K562 (cell line): Measurements from ENCODE around the gene MAN1A1. TPM values are rescaled to one million over a fixed set of nuclear protein-coding genes. Genes with fewer than 3 reads are reported as not detected.

Experiments used
- ASH1L ChIP-seq: fragments of 450-650 bp; IDR thresholded peaks from 2 replicates; pipeline ENCODE4 v1.6.1; 2018; ENCODE audit warnings: borderline replicate concordance, mild to moderate bottlenecking, low read depth; ENCODE audit not compliant: partially characterized antibody
- ATF1 ChIP-seq, 2 experiments: fragments of 450-650 bp in 1 of 2; IDR thresholded peaks; 2 replicates each; pipeline ENCODE4 v1.6.1; 2016; ENCODE audit warnings: missing compliant biosample characterization in 1 of 2, missing genetic modification characterization in 1 of 2
- HIVEP1 ChIP-seq: fragments of 250-450 bp; sonication (Bioruptor Pico); IDR thresholded peaks from 2 replicates; pipeline ENCODE4 v1.4.0; 2020; ENCODE audit warnings: mild to moderate bottlenecking
- IRF2 ChIP-seq: sonication (generic); formaldehyde crosslinking; IDR thresholded peaks from 2 replicates; pipeline ENCODE4 v1.8.1; 2022; ENCODE audit warnings: mild to moderate bottlenecking, missing genetic modification reagents
- MECOM ChIP-seq: fragments of 250-450 bp; sonication (Bioruptor Pico); IDR thresholded peaks from 2 replicates; pipeline ENCODE4 v1.8.0; 2022; ENCODE audit warnings: inconsistent platforms
- MYC ChIP-seq, 2 experiments: fragments of 250-450 bp in 1 of 2; sonication (Bioruptor Pico) in 1 of 2; IDR thresholded peaks; 2 replicates each; pipeline versions ENCODE4 v1.5.1 to v1.6.1; 2012 to 2021; ENCODE audit warnings: low read depth in 2 of 2, borderline replicate concordance in 1 of 2, improper control_type of control experiment in 1 of 2, low read length in 1 of 2, mild to moderate bottlenecking in 1 of 2, moderate library complexity in 1 of 2
- POLR2A ChIP-seq: fragments of 450-650 bp; conservative IDR thresholded peaks from 2 replicates; pipeline ENCODE4 v1.6.1; 2016
- RBBP5 ChIP-seq: fragments of 200-600 bp; sonication (generic); IDR thresholded peaks from 2 replicates; pipeline ENCODE4 v1.6.1; 2012; ENCODE audit warnings: borderline replicate concordance, mild to moderate bottlenecking, low read length, control low read depth, inconsistent platforms; ENCODE audit not compliant: insufficient read depth, poor library complexity, severe bottlenecking
- RFX7 ChIP-seq: fragments of 250-450 bp; sonication (Bioruptor Pico); IDR thresholded peaks from 2 replicates; pipeline ENCODE4 v1.5.1; 2021; ENCODE audit warnings: mild to moderate bottlenecking
- SMARCE1 ChIP-seq: fragments of 450-650 bp; IDR thresholded peaks from 2 replicates; pipeline ENCODE4 v1.7.1; 2016; ENCODE audit warnings: mild to moderate bottlenecking
- TAF7 ChIP-seq: fragments of 450-650 bp; IDR thresholded peaks from 2 replicates; pipeline ENCODE4 v1.6.1; 2016; ENCODE audit warnings: missing genetic modification characterization, missing compliant biosample characterization
- YBX1 ChIP-seq: fragments of 450-650 bp; IDR thresholded peaks from 2 replicates; pipeline ENCODE4 v1.7.1; 2016; ENCODE audit warnings: mild to moderate bottlenecking
- ZBTB11 ChIP-seq, 3 experiments: fragments of 200-800 bp in 1 of 3; fragments of 250-450 bp in 1 of 3; fragments of 450-650 bp in 1 of 3; sonication (Bioruptor Pico) in 1 of 3; sonication (Bioruptor generic) in 1 of 3; formaldehyde crosslinking in 1 of 3; IDR thresholded peaks; 2 replicates each; pipeline versions ENCODE4 v1.6.1 to v1.8.0; 2016 to 2022; ENCODE audit warnings: mild to moderate bottlenecking in 2 of 3, missing genetic modification characterization in 2 of 3, missing compliant biosample characterization in 1 of 3, moderate library complexity in 1 of 3
- ZBTB9 ChIP-seq: fragments of 450-650 bp; formaldehyde crosslinking; IDR thresholded peaks from 2 replicates; pipeline ENCODE4 v1.4.0; 2020; ENCODE audit warnings: mild to moderate bottlenecking, moderate library complexity
- ZFX ChIP-seq: sonication (generic); formaldehyde crosslinking; IDR thresholded peaks from 2 replicates; pipeline ENCODE4 v1.8.0; 2022; ENCODE audit warnings: mild to moderate bottlenecking, missing genetic modification reagents, moderate library complexity
- ZNF696 ChIP-seq: fragments of 250-450 bp; sonication (Bioruptor Pico); conservative IDR thresholded peaks from 2 replicates; pipeline ENCODE4 v1.4.0; 2020; ENCODE audit warnings: mild to moderate bottlenecking, moderate library complexity
- polyA plus RNA-seq, 8 experiments: library from polyadenylated mRNA; depleted of rRNA in 4 of 8; stranded (reverse) in 5 of 8; unstranded in 3 of 8; fragments of >200 nt; fragmentation: Nextera tagmentation in 2 of 8; fragmentation: Illumina TruSeq in 1 of 8; extraction: Ambion mirVana in 2 of 8; extraction: Trizol in 1 of 8; gene quantifications; 2 replicates each; pipeline versions ENCODE4 v1.2.1 to v1.2.3, GENCODE V29; 2011 to 2014; ENCODE audit warnings: inconsistent platforms in 1 of 8, missing spikeins in 1 of 8
- total RNA-seq, 7 experiments: library from RNA; depleted of rRNA in 6 of 7; stranded (reverse); fragments of >200 nt in 6 of 7; fragmentation: Illumina TruSeq in 2 of 7; extraction: Trizol in 2 of 7; gene quantifications; 2 replicates each; pipeline versions ENCODE4 v1.2.1 to v1.2.3, GENCODE V29; 2011 to 2021; ENCODE audit warnings: low replicate concordance in 1 of 7
- TF ChIP-seq, protein P1 (sequence below): fragments of 450-650 bp; IDR thresholded peaks from 2 replicates; pipeline ENCODE4 v1.6.1; 2018; ENCODE audit warnings: mild to moderate bottlenecking, low read depth; ENCODE audit not compliant: partially characterized antibody
- TF ChIP-seq, protein P2 (sequence below): sonication (generic); formaldehyde crosslinking; IDR thresholded peaks from 2 replicates; pipeline ENCODE4 v1.8.0; 2022; ENCODE audit warnings: missing genetic modification reagents, mild to moderate bottlenecking, borderline replicate concordance
- TF ChIP-seq, protein P3 (sequence below): fragments of 250-450 bp; sonication (Bioruptor Pico); IDR thresholded peaks from 2 replicates; pipeline ENCODE4 v1.4.0; 2020; ENCODE audit warnings: mild to moderate bottlenecking, moderate library complexity

Gene MAN1A1
- total and polyA plus RNA-seq, 9 of the 15 experiments (the other 6 are each of a cell fraction or from before 2014, with no cell fraction given) = 24.5 to 78.4 (median 59.7) TPM

DNA sequence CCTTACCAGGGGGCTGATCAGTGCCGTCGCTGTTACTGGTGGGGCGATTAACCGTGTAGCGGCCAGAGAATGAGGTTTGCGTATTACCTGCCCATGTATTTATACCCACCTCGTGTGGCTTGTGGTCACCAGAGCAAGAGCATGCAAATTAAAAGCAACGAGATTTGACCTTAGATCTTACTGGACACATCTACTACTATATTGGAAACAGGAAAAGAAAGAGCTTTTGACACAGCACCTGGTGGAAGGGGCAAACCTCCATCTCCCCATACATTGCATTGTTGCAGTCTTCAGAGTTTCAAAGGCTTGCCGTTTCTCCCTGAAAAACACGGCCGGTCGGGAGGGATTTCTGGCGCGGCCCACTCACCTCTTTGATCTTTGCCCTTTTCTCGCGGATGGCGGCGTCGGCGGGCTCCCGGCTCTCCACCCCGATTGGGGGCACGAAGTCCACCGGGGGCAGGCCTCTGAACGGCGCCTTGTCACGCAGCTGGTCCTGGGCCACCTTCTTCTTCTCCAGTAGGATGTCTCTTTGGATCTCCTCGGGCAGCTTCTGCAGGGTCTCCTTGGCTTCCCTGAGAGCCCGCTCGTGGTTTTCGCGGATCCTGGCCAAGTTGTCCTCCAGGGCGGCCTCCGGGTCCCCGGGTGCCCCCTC lies 1.3 kb downstream of the MAN1A1 start (continued):
- TF ChIP-seq ZBTB11 (CRISPR knock-in tag; IDR thresholded peaks at IDR 0.05) (no peak), IRF2 (no peak), YBX1 (no peak), POLR2A (no peak), SMARCE1 (no peak), MECOM (CRISPR knock-in tag) (no peak), MYC (IDR thresholded peaks at IDR 0.05; ENCODE audit: low read depth, low read length) (no peak), MYC (CRISPR knock-in tag; IDR thresholded peaks at IDR 0.05; ENCODE audit: borderline replicate concordance, low read depth) (no peak), ZBTB9 (CRISPR knock-in tag) (no peak), ATF1 (CRISPR knock-in tag; IDR thresholded peaks at IDR 0.05) (no peak), ATF1 (tag; IDR thresholded peaks at IDR 0.05) (no peak), TAF7 (tag) (no peak), HIVEP1 (no peak), RFX7 (CRISPR knock-in tag) (no peak), ASH1L (no peak), RBBP5 (peak; percentile 71), ZFX (CRISPR knock-in tag) (peak; percentile 52; the same call in 1 of the 2 replicates), ZNF696 (CRISPR knock-in tag) (no peak)
- TF ChIP-seq, protein P1, sequence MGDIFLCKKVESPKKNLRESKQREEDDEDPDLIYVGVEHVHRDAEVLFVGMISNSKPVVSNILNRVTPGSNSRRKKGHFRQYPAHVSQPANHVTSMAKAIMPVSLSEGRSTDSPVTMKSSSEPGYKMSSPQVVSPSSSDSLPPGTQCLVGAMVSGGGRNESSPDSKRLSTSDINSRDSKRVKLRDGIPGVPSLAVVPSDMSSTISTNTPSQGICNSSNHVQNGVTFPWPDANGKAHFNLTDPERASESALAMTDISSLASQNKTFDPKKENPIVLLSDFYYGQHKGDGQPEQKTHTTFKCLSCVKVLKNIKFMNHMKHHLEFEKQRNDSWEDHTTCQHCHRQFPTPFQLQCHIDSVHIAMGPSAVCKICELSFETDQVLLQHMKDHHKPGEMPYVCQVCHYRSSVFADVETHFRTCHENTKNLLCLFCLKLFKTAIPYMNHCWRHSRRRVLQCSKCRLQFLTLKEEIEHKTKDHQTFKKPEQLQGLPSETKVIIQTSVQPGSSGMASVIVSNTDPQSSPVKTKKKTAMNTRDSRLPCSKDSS = no peak
- TF ChIP-seq, protein P2, sequence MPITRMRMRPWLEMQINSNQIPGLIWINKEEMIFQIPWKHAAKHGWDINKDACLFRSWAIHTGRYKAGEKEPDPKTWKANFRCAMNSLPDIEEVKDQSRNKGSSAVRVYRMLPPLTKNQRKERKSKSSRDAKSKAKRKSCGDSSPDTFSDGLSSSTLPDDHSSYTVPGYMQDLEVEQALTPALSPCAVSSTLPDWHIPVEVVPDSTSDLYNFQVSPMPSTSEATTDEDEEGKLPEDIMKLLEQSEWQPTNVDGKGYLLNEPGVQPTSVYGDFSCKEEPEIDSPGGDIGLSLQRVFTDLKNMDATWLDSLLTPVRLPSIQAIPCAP = no peak
- TF ChIP-seq, protein P3, sequence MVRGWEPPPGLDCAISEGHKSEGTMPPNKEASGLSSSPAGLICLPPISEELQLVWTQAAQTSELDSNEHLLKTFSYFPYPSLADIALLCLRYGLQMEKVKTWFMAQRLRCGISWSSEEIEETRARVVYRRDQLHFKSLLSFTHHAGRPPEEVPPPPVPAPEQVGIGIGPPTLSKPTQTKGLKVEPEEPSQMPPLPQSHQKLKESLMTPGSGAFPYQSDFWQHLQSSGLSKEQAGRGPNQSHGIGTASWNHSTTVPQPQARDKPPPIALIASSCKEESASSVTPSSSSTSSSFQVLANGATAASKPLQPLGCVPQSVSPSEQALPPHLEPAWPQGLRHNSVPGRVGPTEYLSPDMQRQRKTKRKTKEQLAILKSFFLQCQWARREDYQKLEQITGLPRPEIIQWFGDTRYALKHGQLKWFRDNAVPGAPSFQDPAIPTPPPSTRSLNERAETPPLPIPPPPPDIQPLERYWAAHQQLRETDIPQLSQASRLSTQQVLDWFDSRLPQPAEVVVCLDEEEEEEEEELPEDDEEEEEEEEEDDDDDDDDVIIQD (CRISPR knock-in tag) = no peak
